HCEC 1CT (cell line): ENCODE results near the gene RNASE1.
"Not testable (repeated sequence)": the region's sequence is repeated elsewhere in the genome, so short reads cannot be mapped to it uniquely, and the experiment has no call there.

Source experiments
- DNase-seq: peaks from one replicate; pipeline ENCODE4 v3.0.0-alpha.2; 2017

The RNASE1 gene

GRCh38 chr14:20769421-20769820 lies 33.2 kb downstream of the RNASE1 start:
- DNase-seq, result no peak

GRCh38 chr14:20768593-20768892 lies 34.1 kb downstream of the RNASE1 start:
- no peak for DNase-seq

- no peak for DNase-seq
These were observed 41.7 kb downstream of the RNASE1 start for GRCh38 chr14:20760950-20761349.

- DNase-seq, result not testable (repeated sequence)
These were observed 43.2 kb downstream of the RNASE1 start for GRCh38 chr14:20759465-20759864.

- no peak for DNase-seq
These were observed 44.7 kb downstream of the RNASE1 start for GRCh38 chr14:20757965-20758364.

- no peak for DNase-seq
These were observed 47.6 kb downstream of the RNASE1 start for GRCh38 chr14:20755037-20755436.

GRCh38 chr14:20754308-20754707 lies 48.3 kb downstream of the RNASE1 start:
- no peak for DNase-seq

GRCh38 chr14:20751963-20752562 lies 50.6 kb downstream of the RNASE1 start:
- no peak for DNase-seq
